ENCODE measurements around the gene JARID2. TPM values are rescaled to one million over a fixed set of nuclear protein-coding genes. Genes with fewer than 3 reads are reported as not detected.

The JARID2 gene
- total and polyA plus RNA-seq, 2 of the 8 experiments (the other 6 are each of a cell fraction or from before 2014, with no cell fraction given): 60.1 to 239 TPM

GRCh38 chr6:15322184-15322583 is 76.3 kb downstream of the JARID2 start:
- no peak overlapping the region for H3K4ac ChIP-seq (replicated peaks; ENCODE audit: insufficient read length, low read depth, low read length)
- H3K9me3 ChIP-seq (ENCODE audit: insufficient read depth in 2 of 2, low read depth in 1 of 2, low read length in 1 of 2): no peaks in the 10 kb centered on the region
- peak overlapping the region in 1 of 2 experiments; percentile 6; a peak in 2 of 4 replicates for H3K4me2 ChIP-seq (ENCODE audit: insufficient read depth in 1 of 2, low read depth in 2 of 2, low read length in 2 of 2)
- peaks cover 0 to 4% (median 0%) of the 10 kb centered on the region in 4 experiments; a peak in 1 of 8 replicates for H3K36me3 ChIP-seq (ENCODE audit: control insufficient read depth in 2 of 4, insufficient read depth in 4 of 4, low read length in 3 of 4)
- no peak for FAIRE-seq
- H2BK20ac ChIP-seq (ENCODE audit: low read length): no peak overlapping the region
- H3K23ac ChIP-seq (ENCODE audit: insufficient read length): no peak overlapping the region
- no peak overlapping the region for H4K91ac ChIP-seq (replicated peaks; ENCODE audit: insufficient read length, low read length)
- CTCF ChIA-PET (ENCODE audit: partially characterized antibody): interaction anchor here (1.3 kb wide), 1 partner anchor 823 kb away, joined by 3 read pairs; no protein-coding TSS in a partner anchor
- H3K23me2 ChIP-seq (ENCODE audit: low read depth, low read length): no peaks in the 10 kb centered on the region
- H4K5ac ChIP-seq (ENCODE audit: insufficient read length, low read depth, low read length): no peak overlapping the region
- no peak overlapping the region for H3K18ac ChIP-seq (ENCODE audit: extremely low read depth, low read length)
- no peak overlapping the region for H2BK15ac ChIP-seq (ENCODE audit: low read length)
- no peak overlapping the region for H2AK5ac ChIP-seq (ENCODE audit: low read depth, low read length)
- no peak for DNase-seq (ENCODE audit: low read depth in 1 of 2, low spot score in 2 of 2)
- H2BK5ac ChIP-seq (ENCODE audit: low read depth, low read length): no peak overlapping the region
- no peak overlapping the region for H2AFZ ChIP-seq (ENCODE audit: low read length)
- H3K4me1 ChIP-seq (replicated peaks in 1 of 4; ENCODE audit: control insufficient read depth in 3 of 4, insufficient read depth in 4 of 4, low read length in 3 of 4): peaks cover 0 to 26% (median 17%) of the 10 kb centered on the region in 4 experiments; a peak in 5 of 7 replicates
- H4K8ac ChIP-seq (ENCODE audit: extremely low read depth, insufficient read depth, low read length): no peak overlapping the region
- peaks cover 10% of the 10 kb centered on the region for H3K79me1 ChIP-seq (ENCODE audit: low read depth, low read length)
- H4K20me1 ChIP-seq (replicated peaks in 1 of 2; ENCODE audit: control insufficient read depth in 1 of 2, insufficient read depth in 2 of 2, low read length in 2 of 2): peaks cover 49 to 75% of the 10 kb centered on the region in 2 experiments
- peak overlapping the region in 1 of 4 experiments; percentile 7; a peak in 1 of 7 replicates for H3K9ac ChIP-seq (replicated peaks in 1 of 4; ENCODE audit: extremely low read depth in 1 of 4, low read depth in 3 of 4, low read length in 3 of 4)
- no peak overlapping the region for H3K27ac ChIP-seq (ENCODE audit: low read depth, low read length)
- TF ChIP-seq CHD2 (IDR thresholded peaks at IDR 0.05; ENCODE audit: low read length): no peak
- TF ChIP-seq RBBP5 (IDR thresholded peaks at IDR 0.05; ENCODE audit: borderline replicate concordance, low read depth, low read length): no peak
- TF ChIP-seq ATF3 (IDR thresholded peaks at IDR 0.05; ENCODE audit: insufficient read depth, low read depth, low read length): no peak
- no peak for TF ChIP-seq SIRT6 (IDR thresholded peaks at IDR 0.05; ENCODE audit: low read length)
- TF ChIP-seq CBX5 (IDR thresholded peaks at IDR 0.05; ENCODE audit: low read depth, low read length): no peak
- no peak overlapping the region for H2BK12ac ChIP-seq (ENCODE audit: low read depth, low read length)
- no peak overlapping the region for H3K4me3 ChIP-seq (ENCODE audit: extremely low read depth in 1 of 4, insufficient read depth in 2 of 4, low read depth in 3 of 4, low read length in 4 of 4)
- 78% methylated on average over 1 of the region's 1 CpG; no CpG with 5 or more reads in 1 of the 2 experiments for WGBS, 2 experiments (ENCODE audit: extremely low coverage in 1 of 2, insufficient coverage in 1 of 2, insufficient read length in 1 of 2, insufficient replicate concordance in 2 of 2, low coverage in 1 of 2, low lambda C conversion rate in 2 of 2, missing lambda C conversion rate in 1 of 2)
- no peak overlapping the region for H3K14ac ChIP-seq (ENCODE audit: insufficient read length)
- POLR2A ChIA-PET (ENCODE audit: partially characterized antibody): interaction anchor here (0.7 to 3.5 kb wide), 3 partner anchors 10 to 85 kb away, joined by 3 to 15 read pairs (median 3); no protein-coding TSS in a partner anchor
- H3K56ac ChIP-seq (replicated peaks; ENCODE audit: insufficient read length, low read depth, low read length): no peak overlapping the region
- no peaks in the 10 kb centered on the region for H3K27me3 ChIP-seq (replicated peaks in 1 of 4; ENCODE audit: control insufficient read depth in 3 of 4, extremely low read depth in 1 of 4, insufficient read depth in 3 of 4, low read length in 3 of 4)
- no peak overlapping the region for H2BK120ac ChIP-seq (replicated peaks; ENCODE audit: low read depth, low read length)
- peaks cover 84 to 99% of the 10 kb centered on the region in 2 experiments for H3K79me2 ChIP-seq (ENCODE audit: control insufficient read depth in 1 of 2, insufficient read depth in 2 of 2, low read length in 2 of 2)
